ENCODE measurements around the gene CCNI.

- TF ChIP-seq POLR2A (IDR thresholded peaks at IDR 0.05; ENCODE audit: low read depth, low read length) (no peak), POLR2AphosphoS5 (IDR thresholded peaks at IDR 0.05; ENCODE audit: low read depth, low read length) (no peak)
Measured at GRCh38 chr4:77074981-77075855, 571 bp downstream of the CCNI start.
